ENCODE measurements around the gene ZNF69. TPM values are rescaled to one million over a fixed set of nuclear protein-coding genes. Genes with fewer than 3 reads are reported as not detected.
"Not testable (repeated sequence)": the region's sequence is repeated elsewhere in the genome, so short reads cannot be mapped to it uniquely, and the experiment has no call there.

The ZNF69 gene
- total RNA-seq, 1 donor from 2014 or later = 11.9 TPM

DNA sequence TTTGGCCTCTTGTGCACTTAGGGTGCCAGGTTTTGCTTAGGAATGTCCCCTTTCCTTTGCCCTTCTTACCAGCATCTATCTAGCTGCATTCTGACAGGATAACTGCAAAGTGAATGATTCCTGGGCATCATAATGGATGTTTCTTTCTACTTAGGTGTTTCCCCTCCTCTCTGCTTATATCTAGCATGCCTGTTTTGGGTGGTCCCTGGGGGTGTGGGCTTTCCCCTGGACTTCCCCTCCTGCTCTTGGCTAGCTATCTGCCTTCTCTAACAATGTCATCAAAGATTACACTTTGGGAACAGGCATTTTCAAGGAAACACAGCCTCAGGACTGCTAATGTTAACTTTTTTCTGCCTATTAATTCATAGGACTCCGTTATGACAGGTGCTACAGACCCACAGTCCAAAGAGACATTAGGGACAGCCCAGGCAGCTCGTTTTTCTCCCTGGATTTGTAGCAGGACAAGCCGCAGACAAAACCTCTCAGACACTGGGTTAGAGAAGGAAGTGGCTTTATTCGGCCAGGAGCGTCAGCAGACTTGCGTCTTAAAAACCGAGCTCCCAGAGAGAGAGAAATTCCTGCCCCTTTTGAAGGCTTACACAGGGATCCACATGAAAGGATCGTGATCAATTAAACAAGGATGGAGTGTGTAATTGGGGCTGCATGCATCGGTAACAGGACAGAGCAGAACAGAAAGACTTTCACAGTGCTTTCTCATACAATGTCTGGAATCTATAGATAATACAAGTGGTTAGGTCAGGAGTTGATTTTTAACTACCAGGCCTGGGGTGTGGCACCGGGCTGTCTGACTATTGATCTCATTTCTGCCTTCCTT lies 54.6 kb downstream of the ZNF69 start:
- H3K4me3 Mint-ChIP-seq (ENCODE audit: unreplicated experiment) = no peak overlapping the region
- H3K9me3 Mint-ChIP-seq (ENCODE audit: low read depth) = peaks cover 57% of the 10 kb centered on the region
- H3K4me1 Mint-ChIP-seq (ENCODE audit: low read depth) = no peaks in the 10 kb centered on the region
- TF ChIP-seq, protein P1, sequence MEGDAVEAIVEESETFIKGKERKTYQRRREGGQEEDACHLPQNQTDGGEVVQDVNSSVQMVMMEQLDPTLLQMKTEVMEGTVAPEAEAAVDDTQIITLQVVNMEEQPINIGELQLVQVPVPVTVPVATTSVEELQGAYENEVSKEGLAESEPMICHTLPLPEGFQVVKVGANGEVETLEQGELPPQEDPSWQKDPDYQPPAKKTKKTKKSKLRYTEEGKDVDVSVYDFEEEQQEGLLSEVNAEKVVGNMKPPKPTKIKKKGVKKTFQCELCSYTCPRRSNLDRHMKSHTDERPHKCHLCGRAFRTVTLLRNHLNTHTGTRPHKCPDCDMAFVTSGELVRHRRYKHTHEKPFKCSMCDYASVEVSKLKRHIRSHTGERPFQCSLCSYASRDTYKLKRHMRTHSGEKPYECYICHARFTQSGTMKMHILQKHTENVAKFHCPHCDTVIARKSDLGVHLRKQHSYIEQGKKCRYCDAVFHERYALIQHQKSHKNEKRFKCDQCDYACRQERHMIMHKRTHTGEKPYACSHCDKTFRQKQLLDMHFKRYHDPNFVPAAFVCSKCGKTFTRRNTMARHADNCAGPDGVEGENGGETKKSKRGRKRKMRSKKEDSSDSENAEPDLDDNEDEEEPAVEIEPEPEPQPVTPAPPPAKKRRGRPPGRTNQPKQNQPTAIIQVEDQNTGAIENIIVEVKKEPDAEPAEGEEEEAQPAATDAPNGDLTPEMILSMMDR (IDR thresholded peaks at IDR 0.05) = no peak
- DNase-seq (ENCODE audit: low spot score) = no peak
- H3K27me3 Mint-ChIP-seq (ENCODE audit: low read depth) = no peaks in the 10 kb centered on the region
- H3K27ac Mint-ChIP-seq (ENCODE audit: unreplicated experiment) = no peak overlapping the region
- peaks cover 60% of the 10 kb centered on the region for H3K36me3 Mint-ChIP-seq (ENCODE audit: low read depth)

DNA sequence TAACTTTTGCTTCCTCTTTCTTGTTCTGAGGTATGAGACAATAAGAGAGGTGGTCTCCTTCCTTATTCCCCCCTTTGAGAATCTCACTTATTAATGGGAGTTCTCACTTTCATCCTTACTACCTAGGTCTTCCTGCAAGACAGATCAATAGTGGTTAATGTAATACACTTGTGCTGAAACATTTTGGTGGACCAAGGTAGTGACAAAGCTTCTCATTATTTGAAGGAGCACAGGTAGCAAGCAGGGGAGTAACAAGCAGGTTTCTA lies 55.2 kb downstream of the ZNF69 start:
- TF ChIP-seq, protein P1 (IDR thresholded peaks at IDR 0.05) = no peak
- no peak for DNase-seq (ENCODE audit: low spot score)
- Mint-ChIP-seq H3K27ac (ENCODE audit: unreplicated experiment) (no peak overlapping the region), H3K4me3 (ENCODE audit: unreplicated experiment) (no peak overlapping the region), H3K27me3 (ENCODE audit: low read depth) (no peaks in the 10 kb centered on the region), H3K36me3 (ENCODE audit: low read depth) (peaks cover 63% of the 10 kb centered on the region), H3K9me3 (ENCODE audit: low read depth) (peaks cover 63% of the 10 kb centered on the region), H3K4me1 (ENCODE audit: low read depth) (no peaks in the 10 kb centered on the region)

DNA sequence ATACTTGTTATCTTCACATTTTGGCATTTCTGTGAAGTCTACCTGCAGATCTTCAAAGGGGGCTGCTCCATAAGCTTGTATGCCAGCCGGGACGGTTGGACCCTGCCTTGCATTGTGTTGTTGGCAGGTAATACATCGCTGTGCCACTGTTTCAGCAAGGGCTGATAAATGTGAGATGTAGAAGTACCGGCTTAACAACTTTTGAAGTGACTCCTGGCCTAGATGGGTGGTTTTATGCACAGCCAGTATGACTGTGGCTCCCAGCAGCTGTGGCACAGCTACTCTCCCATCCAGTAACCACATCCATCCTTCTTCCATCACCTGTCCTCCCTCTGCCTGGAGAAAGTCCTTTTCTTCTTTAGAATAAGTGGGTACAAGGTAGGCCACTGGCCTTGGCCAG lies 57.1 kb downstream of the ZNF69 start:
- Mint-ChIP-seq H3K27ac (ENCODE audit: unreplicated experiment) (no peak overlapping the region), H3K4me1 (ENCODE audit: low read depth) (no peaks in the 10 kb centered on the region), H3K27me3 (ENCODE audit: low read depth) (no peaks in the 10 kb centered on the region), H3K9me3 (ENCODE audit: low read depth) (peaks cover 76% of the 10 kb centered on the region), H3K4me3 (ENCODE audit: unreplicated experiment) (no peak overlapping the region), H3K36me3 (ENCODE audit: low read depth) (peaks cover 76% of the 10 kb centered on the region)
- no peak for DNase-seq (ENCODE audit: low spot score)
- TF ChIP-seq, protein P1 (IDR thresholded peaks at IDR 0.05) = no peak

DNA sequence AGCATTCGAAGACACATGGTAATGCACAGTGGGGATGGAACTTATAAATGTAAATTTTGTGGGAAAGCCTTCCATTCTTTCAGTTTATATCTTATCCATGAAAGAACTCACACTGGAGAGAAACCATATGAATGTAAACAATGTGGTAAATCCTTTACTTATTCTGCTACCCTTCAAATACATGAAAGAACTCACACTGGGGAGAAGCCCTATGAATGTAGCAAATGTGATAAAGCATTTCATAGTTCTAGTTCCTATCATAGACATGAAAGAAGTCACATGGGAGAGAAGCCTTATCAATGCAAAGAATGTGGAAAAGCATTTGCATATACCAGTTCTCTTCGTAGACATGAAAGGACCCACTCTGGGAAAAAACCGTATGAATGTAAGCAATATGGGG lies 61.1 kb downstream of the ZNF69 start:
- no peaks in the 10 kb centered on the region for H3K4me1 Mint-ChIP-seq (ENCODE audit: low read depth)
- no peak for DNase-seq (ENCODE audit: low spot score)

DNA sequence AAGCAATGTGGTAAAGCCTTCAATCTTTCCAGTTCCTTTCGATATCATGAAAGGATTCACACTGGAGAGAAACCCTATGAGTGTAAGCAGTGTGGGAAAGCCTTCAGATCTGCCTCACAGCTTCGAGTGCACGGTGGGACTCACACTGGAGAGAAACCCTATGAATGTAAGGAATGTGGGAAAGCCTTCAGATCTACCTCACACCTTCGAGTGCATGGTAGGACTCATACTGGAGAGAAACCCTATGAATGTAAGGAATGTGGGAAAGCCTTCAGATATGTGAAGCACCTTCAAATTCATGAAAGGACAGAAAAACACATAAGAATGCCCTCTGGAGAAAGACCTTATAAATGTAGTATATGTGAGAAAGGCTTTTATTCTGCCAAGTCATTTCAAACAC lies 61.6 kb downstream of the ZNF69 start:
- Mint-ChIP-seq H3K9me3 (ENCODE audit: low read depth) (peaks cover 70% of the 10 kb centered on the region), H3K27me3 (ENCODE audit: low read depth) (no peaks in the 10 kb centered on the region), H3K27ac (ENCODE audit: unreplicated experiment) (no peak overlapping the region), H3K4me3 (ENCODE audit: unreplicated experiment) (no peak overlapping the region), H3K36me3 (ENCODE audit: low read depth) (peaks cover 78% of the 10 kb centered on the region), H3K4me1 (ENCODE audit: low read depth) (no peaks in the 10 kb centered on the region)
- TF ChIP-seq, protein P1 (IDR thresholded peaks at IDR 0.05) = no peak
- no peak for DNase-seq (ENCODE audit: low spot score)

More for the DNA sequence above, 61.1 kb downstream of the ZNF69 start:
- Mint-ChIP-seq H3K27ac (ENCODE audit: unreplicated experiment) (no peak overlapping the region), H3K9me3 (ENCODE audit: low read depth) (peaks cover 72% of the 10 kb centered on the region), H3K27me3 (ENCODE audit: low read depth) (no peaks in the 10 kb centered on the region), H3K36me3 (ENCODE audit: low read depth) (peaks cover 82% of the 10 kb centered on the region), H3K4me3 (ENCODE audit: unreplicated experiment) (no peak overlapping the region)
- TF ChIP-seq, protein P1 (IDR thresholded peaks at IDR 0.05) = no peak

DNA sequence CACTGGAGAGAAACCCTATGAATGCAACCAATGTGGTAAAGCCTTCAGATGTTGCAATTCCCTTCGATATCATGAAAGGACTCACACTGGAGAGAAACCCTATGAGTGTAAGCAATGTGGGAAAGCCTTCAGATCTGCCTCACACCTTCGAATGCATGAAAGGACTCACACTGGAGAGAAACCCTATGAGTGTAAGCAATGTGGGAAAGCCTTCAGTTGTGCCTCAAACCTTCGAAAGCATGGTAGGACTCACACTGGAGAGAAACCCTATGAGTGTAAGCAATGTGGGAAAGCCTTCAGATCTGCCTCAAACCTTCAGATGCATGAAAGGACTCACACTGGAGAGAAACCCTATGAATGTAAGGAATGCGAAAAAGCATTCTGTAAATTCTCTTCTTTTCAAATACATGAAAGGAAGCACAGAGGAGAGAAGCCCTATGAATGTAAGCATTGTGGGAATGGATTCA lies 62.1 kb downstream of the ZNF69 start:
- not testable (repeated sequence) for H3K4me1 Mint-ChIP-seq (ENCODE audit: low read depth); DNase-seq (ENCODE audit: low spot score)

More for the DNA sequence above, 62.1 kb downstream of the ZNF69 start:
- H3K4me3 Mint-ChIP-seq (ENCODE audit: unreplicated experiment); H3K27me3 Mint-ChIP-seq (ENCODE audit: low read depth); H3K27ac Mint-ChIP-seq (ENCODE audit: unreplicated experiment): not testable (repeated sequence)
- peaks cover 74% of the 10 kb centered on the region for H3K36me3 Mint-ChIP-seq (ENCODE audit: low read depth)
- H3K9me3 Mint-ChIP-seq (ENCODE audit: low read depth) = peaks cover 66% of the 10 kb centered on the region
